ENCODE measurements around the gene COG5.

DNA sequence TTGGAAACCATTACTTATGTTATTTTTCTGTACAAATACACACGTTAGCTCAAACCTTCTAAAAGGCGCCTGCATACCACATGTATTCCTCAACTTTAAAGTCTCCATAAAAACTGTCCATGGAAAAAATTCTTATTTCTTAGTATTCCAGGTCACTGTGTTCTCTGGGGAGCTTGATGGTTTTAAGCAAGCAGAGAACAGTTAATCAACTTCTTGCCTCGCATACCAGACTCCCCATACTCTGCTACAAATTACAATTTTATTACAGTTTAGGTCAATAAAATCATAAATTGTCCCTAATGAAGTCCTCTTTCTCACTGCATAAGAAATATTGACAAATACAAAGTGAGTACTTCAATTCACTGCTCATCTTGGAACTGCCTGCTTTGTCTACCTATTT is 170.9 kb downstream of the COG5 start:
- no peak for TF ChIP-seq SUZ12 (IDR thresholded peaks at IDR 0.05; ENCODE audit: extremely low read depth, insufficient read depth, insufficient read length)
- no peak for TF ChIP-seq YY1 (IDR thresholded peaks at IDR 0.05; ENCODE audit: insufficient read depth, insufficient read length)
- no peak for TF ChIP-seq ZNF274 (IDR thresholded peaks at IDR 0.05; ENCODE audit: low read depth, low read length)

Measured in NT2/D1 (cell line).